Measurements from ENCODE around the gene CCL16.
"Not testable (repeated sequence)": the region's sequence is repeated elsewhere in the genome, so short reads cannot be mapped to it uniquely, and the experiment has no call there.

CCL16 gene

DNA sequence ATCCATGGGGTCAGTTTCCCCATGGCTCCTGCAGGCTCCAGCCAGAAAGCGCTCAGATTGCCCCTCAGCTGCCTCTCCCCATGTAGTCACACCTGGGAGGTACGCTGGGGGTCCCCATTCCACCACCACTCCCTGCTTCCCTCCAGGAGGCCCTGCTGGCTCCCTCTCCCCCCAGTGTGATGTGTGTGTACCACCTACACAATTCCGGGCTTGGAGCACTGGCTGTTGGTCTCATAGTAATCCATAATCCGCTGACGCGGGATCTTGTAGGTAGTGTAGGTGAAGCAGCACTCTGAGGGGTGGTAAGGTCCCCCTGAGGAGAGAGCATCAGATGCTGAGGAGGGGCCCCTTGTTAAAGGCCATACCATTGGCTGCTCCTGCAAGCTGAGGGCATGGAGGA lies 2.8 kb upstream of the CCL16 start:
- no peak for DNase-seq

DNA sequence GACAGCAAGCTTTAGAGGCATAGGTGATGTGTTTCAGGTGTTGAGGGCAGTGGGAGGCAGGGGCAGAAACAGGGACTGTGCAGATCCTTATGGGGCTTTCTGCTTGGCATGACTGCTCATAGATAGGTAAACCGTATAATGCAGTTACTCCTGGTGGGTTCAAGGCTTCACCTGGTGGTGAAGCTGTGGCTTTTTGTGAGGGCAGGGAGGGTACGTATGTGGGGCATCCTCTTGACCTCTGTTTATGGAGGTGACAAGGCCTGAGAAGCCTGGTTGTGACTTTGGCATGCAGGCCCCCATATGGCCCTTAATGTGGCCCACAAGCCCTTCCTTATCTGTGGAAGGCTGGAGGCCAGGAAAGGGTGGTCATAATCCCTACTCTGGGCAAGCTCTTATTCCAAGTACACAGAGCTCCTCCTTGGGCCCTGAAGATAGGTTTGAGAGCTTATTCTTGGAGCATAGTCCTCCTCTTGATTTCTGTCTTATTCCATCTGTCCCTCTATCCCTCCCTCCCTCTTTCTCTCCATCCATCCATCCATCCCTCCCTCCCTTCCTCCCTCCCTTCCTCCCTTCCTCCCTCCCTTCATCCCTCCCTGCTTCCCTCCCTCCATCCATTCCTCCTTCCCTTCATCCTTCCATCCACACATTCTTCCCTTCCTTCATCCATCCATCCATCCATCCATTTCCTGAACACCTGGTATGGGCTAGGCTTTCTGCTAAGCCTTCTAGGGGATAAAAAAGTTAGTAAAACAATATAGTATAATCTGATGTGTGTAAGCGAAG lies 1.3 kb upstream of the CCL16 start:
- no peak for DNase-seq

DNA sequence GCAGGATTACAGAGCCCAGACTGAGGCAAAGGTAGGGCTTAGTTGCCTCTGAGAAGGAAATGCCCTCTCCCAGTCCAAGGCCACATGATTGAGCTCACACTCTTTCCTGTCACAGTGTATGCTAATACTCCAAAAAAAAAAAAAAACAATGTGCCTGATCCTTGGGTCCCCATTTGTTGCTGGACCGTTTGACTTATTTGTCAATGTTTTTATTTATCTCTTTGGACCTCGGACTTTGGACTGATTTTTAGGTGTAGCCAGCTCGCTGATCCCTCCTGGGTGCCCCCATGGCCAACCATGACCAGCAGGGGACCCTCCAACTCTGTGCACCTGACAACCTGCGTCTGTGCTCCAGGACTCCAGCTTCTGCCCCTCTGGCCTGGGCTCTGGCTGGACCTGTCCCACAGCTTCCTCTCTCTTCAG lies 622 bp upstream of the CCL16 start:
- DNase-seq = no peak

DNA sequence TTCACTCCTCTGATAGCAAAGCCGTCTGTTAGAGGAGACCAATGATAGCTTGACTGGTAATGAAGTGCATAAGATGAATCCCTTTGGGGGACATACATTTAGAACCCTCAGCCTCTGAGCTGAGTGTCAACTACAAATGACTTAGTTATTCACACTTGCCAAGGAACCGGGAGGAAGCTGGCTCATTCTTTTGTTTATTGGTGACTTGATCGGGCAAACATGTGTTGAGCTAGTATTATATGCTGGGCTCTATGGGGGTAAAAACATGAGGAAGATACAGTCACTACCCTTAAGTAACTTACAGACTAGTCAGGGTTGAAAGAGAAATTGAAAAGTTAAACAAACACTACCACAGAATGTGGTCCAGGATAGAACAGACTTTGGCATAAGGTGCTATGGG lies 3.0 kb downstream of the CCL16 start:
- DNase-seq = no peak

DNA sequence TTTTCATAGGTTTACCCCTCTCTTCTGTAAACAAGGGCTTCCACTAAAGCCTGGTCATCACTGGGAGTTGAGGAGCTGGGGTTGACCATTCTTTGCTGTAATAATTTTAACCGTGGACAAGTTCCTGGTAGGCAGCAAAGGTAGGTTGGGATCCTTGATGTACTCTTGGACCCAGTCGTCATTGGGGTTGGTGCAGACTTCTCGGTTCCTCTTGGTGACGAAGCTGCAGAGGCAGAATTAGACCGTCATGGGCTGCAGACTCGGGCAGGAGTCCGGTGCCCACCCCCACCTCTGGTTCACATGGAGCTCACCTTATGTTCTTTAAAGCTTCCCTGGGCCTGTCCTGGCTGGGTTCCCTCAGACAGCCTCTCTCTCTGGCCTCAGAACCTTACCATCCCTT lies 3.8 kb downstream of the CCL16 start:
- no peak for DNase-seq

DNA sequence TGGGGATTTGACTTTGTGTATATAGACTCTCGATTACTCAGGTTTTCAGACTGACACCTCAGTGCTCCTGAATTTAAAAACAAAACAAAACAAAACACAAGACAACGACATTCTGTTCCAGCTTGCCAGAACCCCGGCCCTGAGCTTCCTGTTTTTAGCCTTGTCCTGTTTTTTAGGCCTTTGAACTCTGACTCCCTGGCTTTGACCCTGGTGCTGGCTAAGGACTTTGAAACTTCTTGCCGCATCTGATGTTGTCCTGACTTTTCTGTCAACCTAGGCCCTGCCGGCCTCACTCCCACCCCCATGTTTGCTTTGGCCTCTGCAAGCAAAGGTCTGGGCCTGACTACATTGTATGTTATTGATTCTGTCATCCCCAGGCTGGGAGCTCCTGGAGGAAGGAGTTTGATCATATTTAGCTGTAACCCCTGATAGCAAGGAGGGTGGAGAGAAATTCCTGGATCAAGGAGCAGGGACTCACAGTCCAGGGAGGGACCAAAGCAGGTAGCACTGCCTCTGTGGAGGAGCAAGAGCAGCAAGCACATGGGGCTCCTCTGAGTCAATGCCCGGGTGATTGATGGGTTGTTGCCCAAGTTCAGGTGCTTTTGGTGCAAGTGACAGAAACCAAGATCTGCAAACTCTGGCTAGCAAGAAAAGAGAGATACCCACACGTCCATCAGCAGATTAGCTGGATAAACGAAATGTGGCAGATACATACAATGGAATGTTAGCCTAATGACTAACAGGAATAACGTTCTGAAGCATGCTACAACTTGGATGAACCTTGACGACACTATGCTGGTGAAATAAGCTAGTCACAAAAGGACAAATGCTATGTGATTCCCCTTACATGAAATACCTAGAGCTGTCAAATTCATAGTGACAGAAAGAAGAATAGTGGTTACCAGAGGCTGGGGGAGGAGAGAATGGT lies 7.7 kb downstream of the CCL16 start:
- DNase-seq = no peak

DNA sequence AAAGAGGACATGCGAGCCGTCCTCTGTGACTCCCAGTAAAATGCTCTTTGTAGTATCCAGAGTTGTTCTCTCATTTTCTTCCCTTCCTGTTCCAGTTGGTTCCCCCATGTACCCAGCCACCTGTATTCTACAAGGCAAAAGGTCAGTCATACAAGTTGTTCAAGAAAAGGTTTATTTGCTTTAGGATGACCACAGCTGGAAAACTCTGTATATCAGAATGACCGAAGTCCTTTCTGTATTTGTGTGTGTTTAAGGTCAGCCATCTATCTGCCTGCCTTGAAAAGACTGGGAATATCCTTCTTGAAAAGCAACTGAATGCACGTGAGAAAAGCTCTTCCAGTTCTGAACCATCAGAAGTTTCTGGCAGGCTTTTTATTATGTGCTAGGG lies 8.4 kb downstream of the CCL16 start:
- no peak for DNase-seq

DNA sequence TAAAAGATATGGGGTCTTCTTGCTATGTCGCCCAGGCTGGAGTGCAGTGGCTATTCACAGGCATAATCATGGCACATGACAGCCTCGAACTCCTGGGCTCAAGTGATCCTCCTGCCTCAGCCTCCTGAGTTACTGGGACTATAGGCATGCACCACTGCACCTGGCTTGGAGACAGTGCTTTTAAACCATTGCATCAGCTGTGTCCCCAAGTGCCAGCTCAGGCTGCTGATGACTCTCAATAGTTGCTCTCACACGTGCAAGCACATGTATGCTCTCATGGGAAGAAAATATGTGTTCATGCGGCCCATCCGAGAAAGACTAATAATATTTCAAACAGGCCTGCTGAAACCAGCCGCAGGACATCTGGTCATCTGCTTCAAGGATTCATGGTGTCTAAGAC lies 8.8 kb downstream of the CCL16 start:
- no peak for DNase-seq

DNA sequence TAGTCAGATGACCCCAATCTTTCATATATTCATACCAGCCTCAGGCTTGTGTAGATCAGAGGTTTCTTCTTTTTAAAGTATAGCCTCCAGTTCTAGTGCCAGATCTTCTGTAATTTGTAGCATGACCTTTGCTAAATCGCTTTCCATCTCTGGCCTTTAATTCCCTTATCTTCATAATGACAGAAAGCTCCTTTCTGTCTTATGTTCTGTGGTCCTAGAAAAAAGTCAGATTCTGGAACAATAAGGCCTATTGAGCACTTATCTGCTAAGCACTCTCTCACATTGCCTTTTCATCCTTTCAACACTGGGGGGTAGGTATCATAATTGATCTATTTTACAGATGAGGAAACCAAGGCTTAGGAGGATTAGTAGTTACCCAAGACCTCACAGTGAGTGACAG lies 9.2 kb downstream of the CCL16 start:
- DNase-seq = no peak

DNA sequence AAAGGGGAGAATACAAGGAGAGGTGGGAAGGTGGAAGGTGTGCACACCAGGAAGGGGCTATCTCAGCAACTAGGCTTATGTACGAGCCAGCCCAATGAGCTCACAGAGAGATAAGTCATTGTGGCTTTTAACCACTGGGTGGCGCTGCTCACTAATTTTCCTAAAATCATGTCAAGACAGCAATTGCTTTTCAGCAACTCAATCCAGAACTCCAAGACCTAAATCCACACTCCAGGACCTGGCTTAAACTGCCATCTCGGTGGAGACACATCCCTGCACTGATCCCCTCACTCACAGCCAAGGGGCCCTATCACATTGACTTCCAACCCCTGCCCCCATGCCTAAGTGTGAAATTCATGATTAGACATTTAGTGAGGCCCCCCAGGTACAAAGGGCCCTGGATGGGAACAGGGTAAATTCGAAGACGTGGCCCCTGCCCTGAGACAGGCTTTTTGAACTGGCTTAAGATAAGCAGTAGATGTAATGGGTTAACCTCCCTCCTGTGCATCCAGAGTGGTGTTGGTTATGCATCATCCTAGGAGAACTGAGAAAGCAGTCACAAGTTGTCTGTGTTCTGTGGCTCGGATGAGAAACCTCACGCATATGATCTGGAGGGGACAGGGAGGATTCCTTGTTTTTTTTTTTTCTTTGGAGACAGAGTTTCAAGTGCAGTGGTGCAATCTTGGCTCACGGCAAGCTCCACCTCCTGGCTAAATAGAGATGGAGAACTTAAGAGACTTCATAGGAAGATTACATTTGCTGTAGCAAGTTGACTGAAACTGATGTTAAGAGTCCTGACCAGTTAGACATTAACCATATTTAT lies 11.5 kb downstream of the CCL16 start:
- DNase-seq = peak; percentile 71

DNA sequence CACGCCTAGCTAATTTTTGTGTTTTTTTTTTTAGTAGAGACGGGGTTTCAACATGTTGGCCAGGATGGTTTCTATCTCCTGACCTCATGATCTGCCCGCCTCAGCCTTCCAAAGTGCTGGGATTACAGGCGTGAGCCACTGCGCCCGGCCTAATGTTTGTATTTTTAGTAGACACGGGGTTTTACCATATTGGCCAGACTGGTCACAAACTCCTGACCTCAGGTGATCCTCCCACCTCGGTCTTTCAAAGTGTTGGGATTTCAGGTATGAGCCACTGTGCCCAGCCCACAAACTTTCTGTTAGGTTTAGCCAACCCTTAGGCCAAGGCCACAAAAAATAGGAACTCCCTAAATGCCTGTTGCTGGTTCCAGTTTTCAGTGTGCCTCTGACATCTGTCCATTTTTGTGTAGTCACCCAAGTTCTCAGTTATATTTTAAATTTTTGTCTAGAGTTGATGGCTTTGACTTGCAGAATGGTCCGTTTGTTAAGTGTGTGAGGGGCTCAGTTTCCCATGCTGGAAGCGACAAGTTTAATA lies 12.7 kb downstream of the CCL16 start:
- DNase-seq = no peak

DNA sequence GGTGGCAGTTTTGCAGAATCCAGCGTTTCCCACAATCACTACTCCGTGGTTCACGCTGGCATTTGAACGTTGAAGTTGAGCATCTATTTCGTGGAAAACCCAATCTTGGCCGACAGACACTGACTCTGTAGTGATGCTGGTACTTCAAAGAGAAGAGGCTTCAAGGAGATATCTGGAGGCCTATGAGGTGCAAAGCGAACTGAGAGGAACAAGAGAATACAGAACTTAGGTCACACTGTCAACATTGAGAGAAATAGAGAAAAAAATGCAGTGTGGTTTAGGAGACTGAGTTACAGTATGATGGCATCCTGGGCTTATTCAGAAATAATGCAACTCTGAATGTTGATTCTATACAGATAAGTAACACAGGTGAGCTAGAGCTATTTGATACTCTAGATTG lies 16.0 kb downstream of the CCL16 start:
- no peak for DNase-seq

DNA sequence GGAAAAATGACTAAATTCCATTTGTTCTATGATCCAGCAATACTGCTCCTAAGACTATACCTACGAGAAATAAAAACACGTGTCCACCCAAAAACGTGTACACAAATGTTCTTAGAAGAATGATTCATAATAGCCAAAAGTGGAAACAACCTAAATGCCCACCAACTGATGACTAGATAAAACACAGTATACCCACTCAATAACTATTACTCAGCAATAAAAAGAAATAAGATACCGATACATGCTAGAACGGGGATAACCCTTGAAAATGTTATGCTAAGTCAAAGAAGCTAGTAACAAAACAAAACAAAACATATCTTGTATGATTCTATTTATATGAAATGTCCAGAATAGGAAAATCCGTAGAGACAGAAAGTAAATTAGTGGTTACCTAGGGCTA lies 17.6 kb downstream of the CCL16 start:
- no peak for DNase-seq

DNA sequence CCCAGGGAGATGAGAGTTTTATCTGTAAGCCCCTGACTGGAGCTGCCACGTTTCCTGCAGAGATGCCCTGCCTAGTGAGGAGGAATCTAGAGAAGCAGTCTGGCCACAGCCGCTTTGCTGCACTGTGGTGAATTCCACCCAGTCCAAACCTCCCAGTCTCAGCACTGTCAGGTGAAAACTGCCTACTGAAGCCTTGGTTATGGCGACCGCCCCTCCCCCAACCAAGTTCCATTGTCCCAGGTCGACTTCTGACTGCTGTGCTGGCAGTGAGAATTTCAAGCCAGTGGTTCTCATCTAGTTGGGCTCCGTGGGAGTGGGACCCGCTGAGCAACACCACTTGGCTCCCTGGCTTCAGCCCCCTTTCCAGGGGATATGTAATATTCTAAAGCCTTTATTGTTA lies 27.6 kb downstream of the CCL16 start:
- no peak for DNase-seq

DNA sequence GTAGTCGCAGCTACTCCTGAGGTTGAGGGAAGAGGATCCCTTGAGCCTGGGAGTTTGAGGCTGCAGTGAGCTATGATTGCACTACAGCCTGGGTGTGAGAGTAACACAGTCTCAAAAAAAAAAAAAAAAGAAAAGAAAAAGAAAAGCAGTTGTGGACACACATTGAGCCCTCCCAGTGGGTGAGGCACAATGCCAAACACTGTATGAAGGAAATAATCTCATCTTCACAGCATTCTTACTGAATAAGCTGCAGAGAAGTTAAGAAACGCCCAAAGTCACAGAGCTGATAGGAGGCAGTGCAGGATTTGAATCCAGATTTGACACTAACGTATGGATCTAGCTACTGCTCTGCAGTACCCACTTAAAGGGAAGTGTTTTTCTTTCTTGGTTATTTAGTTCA lies 31.9 kb downstream of the CCL16 start:
- no peak for DNase-seq

DNA sequence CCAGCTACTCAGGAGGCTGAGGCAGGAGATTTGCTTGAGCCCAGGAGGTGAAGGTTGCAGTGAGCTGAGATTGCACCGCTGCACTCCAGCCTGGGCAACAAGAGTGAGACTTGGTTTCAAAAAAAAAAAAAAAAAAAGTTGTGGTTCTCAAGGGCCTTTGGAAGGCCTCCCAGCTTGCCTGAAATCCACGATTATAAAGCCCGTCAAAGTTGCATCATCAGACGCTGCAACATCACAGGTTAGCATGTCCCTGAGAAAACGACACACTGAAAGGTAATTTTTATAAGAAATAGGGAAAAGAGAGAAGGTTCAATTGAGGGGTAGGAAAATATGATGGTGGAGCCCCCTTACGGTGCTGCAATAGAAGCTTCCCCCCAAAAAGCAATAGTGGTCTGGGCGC lies 33.2 kb downstream of the CCL16 start:
- no peak for DNase-seq

DNA sequence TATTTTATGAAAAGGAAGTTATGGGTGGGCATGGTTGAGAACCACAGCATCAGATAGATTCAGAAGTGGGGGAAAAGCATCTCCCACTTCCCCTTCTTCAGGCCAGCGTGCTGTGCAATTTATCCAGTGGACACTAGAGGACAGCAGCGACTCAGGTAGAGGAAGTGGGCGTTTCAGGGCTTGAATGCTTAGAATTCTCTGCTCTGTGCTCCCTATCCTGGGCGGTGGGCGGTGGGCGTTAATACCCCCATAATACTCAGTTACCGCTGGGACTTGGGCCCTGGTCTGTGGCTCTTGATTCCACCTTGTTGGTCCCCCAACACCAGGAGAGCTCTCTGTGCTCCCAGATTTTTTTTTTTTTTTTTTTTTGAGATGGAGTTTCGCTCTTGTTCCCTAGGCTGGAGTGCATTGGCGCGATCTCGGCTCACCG lies 34.1 kb downstream of the CCL16 start:
- DNase-seq = peak; percentile 52

DNA sequence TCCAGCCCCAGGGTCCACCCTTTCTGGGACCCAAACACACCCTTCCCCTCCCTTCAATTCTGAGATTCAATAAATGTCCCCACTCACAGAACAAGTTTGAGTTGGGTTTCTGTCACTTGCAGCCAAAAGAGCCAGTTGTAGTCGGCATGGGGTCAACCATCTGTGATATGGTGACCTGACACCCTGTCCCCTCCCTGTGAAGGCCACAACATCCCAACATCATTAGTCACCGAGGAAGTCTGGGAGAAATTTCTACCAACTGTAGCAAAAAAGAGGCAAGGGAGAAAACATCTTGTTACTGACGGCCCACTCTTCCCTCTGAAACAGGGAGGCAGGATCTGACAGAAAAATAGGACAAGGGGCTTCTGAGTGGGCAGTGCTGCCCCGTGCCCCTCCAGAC lies 37.1 kb downstream of the CCL16 start:
- no peak for DNase-seq

DNA sequence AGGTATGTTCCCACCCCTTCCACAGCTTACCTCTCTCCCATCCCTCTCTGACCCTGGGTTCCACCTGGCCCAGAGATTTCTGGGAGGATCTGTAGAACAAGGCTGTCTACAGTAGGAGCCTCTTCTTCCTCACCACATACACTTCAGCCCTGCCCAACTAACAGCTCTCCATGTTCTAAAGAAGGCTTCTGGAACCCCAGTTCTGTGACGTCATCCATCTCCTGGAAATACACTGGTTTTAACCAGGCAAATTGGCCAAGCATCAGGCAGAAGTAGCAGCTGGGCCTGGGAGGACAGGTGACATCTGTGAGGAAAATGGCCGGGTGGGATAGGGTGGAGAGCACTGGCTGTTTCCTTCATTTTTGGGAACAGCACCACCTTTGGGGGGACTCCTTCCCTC lies 37.8 kb downstream of the CCL16 start, which contains the start of gene LYZL6:
TSS of gene LYZL6 (minus strand) at position 177 of the 400 bp plus-strand sequence. CDS start 4,357 bp downstream, outside the sequence.
- no peak for DNase-seq

DNA sequence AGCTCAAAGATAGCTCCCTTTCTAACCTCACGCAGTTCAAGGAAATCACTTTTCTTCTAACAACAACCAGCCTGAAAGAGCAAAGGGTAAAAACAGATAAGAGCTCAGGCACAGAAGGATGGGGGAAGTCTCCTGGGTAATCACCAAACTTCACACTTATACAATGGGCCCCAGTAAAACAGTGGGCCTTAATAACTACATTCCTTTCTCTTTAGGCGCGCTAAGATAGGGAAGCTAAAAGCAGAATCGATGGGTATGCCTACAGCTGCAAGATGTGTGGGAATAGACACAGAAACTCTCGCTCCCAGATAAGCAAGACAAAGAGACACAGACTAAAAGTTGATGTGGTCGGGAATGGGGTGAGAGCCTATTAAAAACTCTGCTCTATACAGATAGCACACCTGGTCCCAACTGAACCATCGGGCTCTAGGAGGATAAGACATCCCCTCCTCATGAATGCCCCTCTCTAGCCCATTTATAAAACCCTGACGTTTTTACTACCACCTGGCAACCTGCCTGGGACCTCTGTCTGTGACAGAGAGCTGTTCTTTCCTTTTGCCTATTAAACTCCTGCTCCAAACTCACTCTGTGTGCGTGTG lies 38.6 kb downstream of the CCL16 start:
- DNase-seq = no peak

DNA sequence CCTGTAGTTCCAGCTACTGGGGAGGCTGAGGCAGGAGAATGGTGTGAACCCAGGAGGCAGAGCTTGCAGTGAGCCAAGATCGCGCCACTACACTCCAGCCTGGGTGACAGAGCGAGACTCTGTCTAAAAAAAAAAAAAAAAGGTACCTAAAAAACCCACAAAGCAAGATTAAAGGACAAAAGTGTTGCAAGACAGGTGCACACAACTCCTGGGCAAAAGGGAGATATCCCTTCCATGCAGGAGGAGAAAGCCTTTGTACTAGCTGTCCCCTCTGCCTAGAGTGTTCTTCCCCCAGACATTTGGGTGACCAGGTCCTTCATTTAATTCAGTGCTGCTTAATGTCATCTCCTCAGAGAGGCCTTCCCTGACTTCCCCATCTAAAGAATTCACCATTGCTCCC lies 42.8 kb downstream of the CCL16 start:
- DNase-seq = not testable (repeated sequence)

DNA sequence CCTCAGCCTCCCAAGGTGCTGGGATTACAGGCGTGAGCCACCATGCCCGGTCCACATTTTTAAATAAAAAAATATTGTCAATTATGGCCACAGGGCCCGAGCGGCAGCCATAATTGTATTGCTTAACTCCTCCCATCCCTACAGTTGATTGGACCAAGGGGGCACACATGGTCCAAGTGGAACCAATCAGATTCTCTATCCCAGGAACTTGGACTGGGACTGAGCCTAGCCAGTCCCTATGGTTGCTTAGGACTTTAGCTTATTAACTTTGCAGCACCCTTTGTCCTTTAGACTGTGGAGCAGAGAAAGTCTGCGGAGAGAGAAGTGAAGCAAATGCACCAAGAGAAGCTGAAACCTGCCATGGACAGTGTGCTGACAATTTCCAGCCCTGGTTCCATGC lies 45.2 kb downstream of the CCL16 start:
- no peak for DNase-seq
